Kasumi-1 (cell line): ENCODE measurements around the gene SH3BP4.

ENCODE experiments used
- DNase-seq, 2 experiments: peaks; one replicate each; lab custom pipeline; 2025; lab: John Stamatoyannopoulos, UW

Gene SH3BP4

GRCh38 chr2:235059161-235059560 is 107.3 kb downstream of the SH3BP4 start:
- no peak for DNase-seq

- DNase-seq: no peak
Measured at GRCh38 chr2:235061656-235062055, 109.8 kb downstream of the SH3BP4 start.

GRCh38 chr2:235063471-235063961 is 111.7 kb downstream of the SH3BP4 start:
- DNase-seq: no peak

GRCh38 chr2:235064976-235065375 is 113.2 kb downstream of the SH3BP4 start:
- no peak for DNase-seq

- no peak for DNase-seq
Measured at GRCh38 chr2:235066490-235066889, 114.7 kb downstream of the SH3BP4 start.

- DNase-seq: no peak
Measured at GRCh38 chr2:235066895-235067294, 115.1 kb downstream of the SH3BP4 start.

- DNase-seq: no peak
Measured at GRCh38 chr2:235068701-235069100, 116.9 kb downstream of the SH3BP4 start.

GRCh38 chr2:235070063-235070706 is 118.4 kb downstream of the SH3BP4 start:
- no peak for DNase-seq

- DNase-seq: no peak
Measured at GRCh38 chr2:235073868-235074413, 122.1 kb downstream of the SH3BP4 start.

- DNase-seq: no peak
Measured at GRCh38 chr2:235077046-235077445, 125.2 kb downstream of the SH3BP4 start.

- no peak for DNase-seq
Measured at GRCh38 chr2:235078182-235078581, 126.4 kb downstream of the SH3BP4 start.

- DNase-seq: no peak
Measured at GRCh38 chr2:235078914-235079472, 127.2 kb downstream of the SH3BP4 start.

GRCh38 chr2:235080101-235080500 is 128.3 kb downstream of the SH3BP4 start:
- no peak for DNase-seq

GRCh38 chr2:235082578-235083338 is 130.9 kb downstream of the SH3BP4 start:
- DNase-seq: no peak

GRCh38 chr2:235083822-235084221 is 132.0 kb downstream of the SH3BP4 start:
- DNase-seq: no peak

- no peak for DNase-seq
Measured at GRCh38 chr2:235084424-235084823, 132.6 kb downstream of the SH3BP4 start.

- DNase-seq: no peak
Measured at GRCh38 chr2:235085476-235085875, 133.7 kb downstream of the SH3BP4 start.

- DNase-seq: no peak
Measured at GRCh38 chr2:235086481-235087184, 134.8 kb downstream of the SH3BP4 start.

GRCh38 chr2:235087832-235088495 is 136.1 kb downstream of the SH3BP4 start:
- DNase-seq: no peak

- DNase-seq: no peak
Measured at GRCh38 chr2:235088496-235088921, 136.7 kb downstream of the SH3BP4 start.

GRCh38 chr2:235091421-235091820 is 139.6 kb downstream of the SH3BP4 start:
- no peak for DNase-seq

GRCh38 chr2:235091983-235092382 is 140.2 kb downstream of the SH3BP4 start:
- DNase-seq: no peak
